Esophagus muscularis mucosa (tissue), 4 donors: ENCODE results near the gene SRRT. TPM values are rescaled to one million over a fixed set of nuclear protein-coding genes. Genes with fewer than 3 reads are reported as not detected.

Experiments
- DNase-seq: peaks from one replicate; pipeline ENCODE4 v3.0.0-alpha.2; 2017; ENCODE audit errors: extremely low spot score
- H3K27ac ChIP-seq, 4 donors: fragments of 200-600 bp; sonication (generic); replicated peaks in 1 of 4; 1 replicate in 3 of 4; 2 replicates in 1 of 4; pipeline ENCODE4 v1.5.1; 2016 to 2019; ENCODE audit warnings: mild to moderate bottlenecking in 1 of 4
- H3K27me3 ChIP-seq, 4 donors: fragments of 200-600 bp; sonication (generic); one replicate each; pipeline versions ENCODE4 v1.5.1 to v1.6.0; 2016 to 2019
- H3K36me3 ChIP-seq, 4 donors: fragments of 200-600 bp; sonication (generic); one replicate each; pipeline ENCODE4 v1.5.1; 2016 to 2019
- H3K4me1 ChIP-seq, 4 donors: fragments of 200-600 bp; sonication (generic); one replicate each; pipeline ENCODE4 v1.5.1; 2016 to 2019
- H3K4me3 ChIP-seq, 4 donors: fragments of 200-600 bp; sonication (generic); 1 replicate in 2 of 4; 2 replicates in 2 of 4; pipeline ENCODE4 v1.5.1; 2016 to 2019; ENCODE audit warnings: mild to moderate bottlenecking in 4 of 4, moderate library complexity in 1 of 4
- H3K9me3 ChIP-seq, 4 donors: fragments of 200-600 bp; sonication (generic); 1 replicate in 3 of 4; 2 replicates in 1 of 4; pipeline ENCODE4 v1.5.1; 2016 to 2019
- CTCF ChIP-seq, 3 experiments: fragments of 200-600 bp in 2 of 3; fragments of 450-650 bp in 1 of 3; sonication (generic) in 2 of 3; IDR thresholded peaks; one replicate each; pipeline ENCODE4 v1.5.1; 2017 to 2019; ENCODE audit warnings: antibody characterized with exemption in 3 of 3, mild to moderate bottlenecking in 2 of 3, moderate library complexity in 1 of 3
- EP300 ChIP-seq: sonication (generic); formaldehyde crosslinking; IDR thresholded peaks from one replicate; pipeline ENCODE4 v1.6.1; 2017; ENCODE audit warnings: antibody characterized with exemption
- POLR2A ChIP-seq: fragments of 450-650 bp; IDR thresholded peaks from one replicate; pipeline ENCODE4 v1.6.1; 2017; ENCODE audit warnings: antibody characterized with exemption, moderate library complexity, mild to moderate bottlenecking, low read depth
- POLR2AphosphoS5 ChIP-seq, 2 donors: sonication (generic); formaldehyde crosslinking; IDR thresholded peaks; one replicate each; pipeline ENCODE4 v1.6.1; 2017; ENCODE audit warnings: antibody characterized with exemption in 2 of 2
- WGBS: methylation state at CpG from one replicate; pipeline ENCODE4 v1.1.5; 2018; 5-methylcytosine and 5-hydroxymethylcytosine counted together
- intact Hi-C: fragments of 100-400 bp; cut with DNase I; formaldehyde crosslinking; loops from one replicate; pipeline ENCODE4 v1.15.1; 2023
- total RNA-seq, 4 donors: library from RNA; depleted of rRNA; stranded (reverse); fragments of >200 nt; gene quantifications; one replicate each; pipeline versions ENCODE4 v1.1.0 to v1.2.1, GENCODE V29; 2016

Gene SRRT
- total RNA-seq, 4 donors from 2014 or later, result 47.2 to 69.6 (median 61.7) TPM

- intact Hi-C loops, result loop anchor here (10.0 kb wide), 1 partner anchor 184 kb away; the partner anchor contains the start of gene POP7
- Histone ChIP-seq H3K27ac (peak overlapping the region; percentile 90 to 95 (median 92)), H3K4me1 (peaks cover 31 to 46% (median 37%) of the 10 kb centered on the region in 4 donors), H3K27me3 (peaks cover 0 to 5% (median 0%) of the 10 kb centered on the region in 4 donors), H3K4me3 (peak overlapping the region; percentile 63 to 87 (median 70)), H3K36me3 (peaks cover 41 to 55% (median 54%) of the 10 kb centered on the region in 4 donors), H3K9me3 (no peaks in the 10 kb centered on the region)
- no peak for DNase-seq
- TF ChIP-seq CTCF (IDR thresholded peaks at IDR 0.05), result no peak
- no peak for TF ChIP-seq POLR2AphosphoS5 (IDR thresholded peaks at IDR 0.05)
- no peak for TF ChIP-seq EP300
- no peak for TF ChIP-seq POLR2A
- 71% methylated on average over 12 of the region's 18 CpGs for WGBS
These were observed 13.5 kb downstream of the SRRT start for GRCh38 chr7:100888291-100888987.

- intact Hi-C loops, result loop anchor here (10.0 kb wide), 1 partner anchor 184 kb away; the partner anchor contains the start of gene POP7
- WGBS, result no CpG with 5 or more reads among the region's 73 CpGs
- H3K36me3 ChIP-seq, result peaks cover 39 to 47% (median 46%) of the 10 kb centered on the region in 4 donors
- no peak for DNase-seq
- TF ChIP-seq CTCF (IDR thresholded peaks at IDR 0.05) (no peak), EP300 (no peak), POLR2AphosphoS5 (IDR thresholded peaks at IDR 0.05) (no peak), POLR2A (no peak)
- no peaks in the 10 kb centered on the region for H3K9me3 ChIP-seq
- H3K27me3 ChIP-seq, result peaks cover 0 to 12% (median 1%) of the 10 kb centered on the region in 4 donors
- H3K4me1 ChIP-seq, result peaks cover 31 to 42% (median 37%) of the 10 kb centered on the region in 4 donors
- H3K4me3 ChIP-seq, result peak within 1 kb of the TSS; percentile 63 to 87 (median 70)
- peak within 1 kb of the TSS; percentile 90 to 95 (median 92) for H3K27ac ChIP-seq
These were observed 14.3 kb downstream of the SRRT start, which contains the start of gene UFSP1 for GRCh38 chr7:100888988-100889750. TSS of gene UFSP1 (minus strand) at chr7:100889715. CDS start at chr7:100889271, 444 bp downstream.

GRCh38 chr7:100890653-100891567 is 16.0 kb downstream of the SRRT start:
- DNase-seq, result no peak
- no peak for TF ChIP-seq CTCF (IDR thresholded peaks at IDR 0.05)
- TF ChIP-seq POLR2A, result peak; percentile 2
- peak overlapping the region; percentile 63 to 87 (median 70) for H3K4me3 ChIP-seq
- peaks cover 46 to 59% (median 53%) of the 10 kb centered on the region in 4 donors for H3K4me1 ChIP-seq
- H3K9me3 ChIP-seq, result no peaks in the 10 kb centered on the region
- H3K27ac ChIP-seq, result peak overlapping the region; percentile 90 to 95 (median 92)
- intact Hi-C loops, result no loop called here
- H3K36me3 ChIP-seq, result peaks cover 22 to 30% (median 29%) of the 10 kb centered on the region in 4 donors
- 19% methylated on average over 38 of the region's 43 CpGs for WGBS
- H3K27me3 ChIP-seq, result peaks cover 11 to 30% (median 15%) of the 10 kb centered on the region in 4 donors

- intact Hi-C loops, result no loop called here
- Histone ChIP-seq H3K9me3 (no peaks in the 10 kb centered on the region), H3K27ac (peak overlapping the region in 3 of 4 donors; percentile 91 to 95 (median 93)), H3K4me1 (peaks cover 52 to 67% (median 61%) of the 10 kb centered on the region in 4 donors), H3K4me3 (peak overlapping the region in 1 of 4 donors; percentile 63), H3K27me3 (peaks cover 11 to 38% (median 23%) of the 10 kb centered on the region in 4 donors), H3K36me3 (peaks cover 14 to 22% (median 21%) of the 10 kb centered on the region in 4 donors)
- no peak for TF ChIP-seq EP300
- no peak for TF ChIP-seq CTCF (IDR thresholded peaks at IDR 0.05)
- TF ChIP-seq POLR2AphosphoS5 (IDR thresholded peaks at IDR 0.05), result no peak
- TF ChIP-seq POLR2A, result no peak
- no peak for DNase-seq
- WGBS, result 81% methylated on average over 8 of the region's 8 CpGs
These were observed 16.8 kb downstream of the SRRT start for GRCh38 chr7:100891568-100892247.
